Natural killer cell treated with Interleukin-12 subunit alpha and Interleukin-12 subunit beta and Interleukin-15 and Interleukin-18, amount 100 ng/mL, for 72 hours (primary cell): Measurements from ENCODE around the gene SPDYE16. TPM values are rescaled to one million over a fixed set of nuclear protein-coding genes. Genes with fewer than 3 reads are reported as not detected.
"Not testable (repeated sequence)": the region's sequence is repeated elsewhere in the genome, so short reads cannot be mapped to it uniquely, and the experiment has no call there.

ENCODE experiments used
- ATAC-seq, 2 donors: fragments of 150-1000 bp; cut with Tn5 transposase in 1 of 2; sonication (Bioruptor Pico), chemical (Tn5 transposase) in 1 of 2; 2 replicates each; pipeline ENCODE4 v1.10.0; 2021
- DNase-seq: peaks from one replicate; pipeline ENCODE4 v3.0.0; 2022; ENCODE audit warnings: low spot score
- H3K27ac Mint-ChIP-seq, 2 donors: 1 replicate in 1 of 2; 2 replicates in 1 of 2; pipeline ENCODE4 v1.8.0; 2022; ENCODE audit warnings: mixed read lengths in 2 of 2, mild to moderate bottlenecking in 1 of 2, moderate library complexity in 1 of 2
- H3K27me3 Mint-ChIP-seq, 2 donors: 1 replicate in 1 of 2; 2 replicates in 1 of 2; pipeline ENCODE4 v1.8.0; 2022; ENCODE audit warnings: mixed read lengths in 2 of 2
- H3K36me3 Mint-ChIP-seq: one replicate; pipeline ENCODE4 v1.8.0; 2022; ENCODE audit warnings: mixed read lengths
- H3K4me1 Mint-ChIP-seq, 2 donors: 1 replicate in 1 of 2; 2 replicates in 1 of 2; pipeline ENCODE4 v1.8.0; 2022; ENCODE audit warnings: low read depth in 2 of 2, mixed read lengths in 2 of 2, mild to moderate bottlenecking in 1 of 2
- H3K4me3 Mint-ChIP-seq: one replicate; pipeline ENCODE4 v1.8.0; 2022; ENCODE audit warnings: mixed read lengths
- H3K9me3 Mint-ChIP-seq: 2 replicates; pipeline ENCODE4 v1.8.0; 2022; ENCODE audit warnings: mixed read lengths
- total RNA-seq, 2 donors: library from RNA; stranded (reverse); gene quantifications; one replicate each; pipeline ENCODE4 v1.2.3, GENCODE V29; 2022

The SPDYE16 gene
- total RNA-seq, result under 1 TPM; 0.36 to 0.76 TPM

- not testable (repeated sequence) for H3K4me3 Mint-ChIP-seq, H3K27me3 Mint-ChIP-seq, H3K4me1 Mint-ChIP-seq, DNase-seq, H3K27ac Mint-ChIP-seq, H3K36me3 Mint-ChIP-seq, ATAC-seq, H3K9me3 Mint-ChIP-seq
Observed at GRCh38 chr7:76543197-76543596, at the start of gene SPDYE16. Gene SPDYE16, minus strand, starts transcription at chr7:76543297. Its CDS starts 1,838 bp downstream, at chr7:76541459.

GRCh38 chr7:76592694-76593093 is 49.6 kb upstream of the SPDYE16 start:
- not testable (repeated sequence) for H3K9me3 Mint-ChIP-seq, H3K36me3 Mint-ChIP-seq, DNase-seq, H3K27me3 Mint-ChIP-seq, H3K4me3 Mint-ChIP-seq, H3K27ac Mint-ChIP-seq, ATAC-seq
- peaks cover 19 to 33% of the 10 kb centered on the region in 2 donors for H3K4me1 Mint-ChIP-seq

GRCh38 chr7:76591602-76592304 is 48.7 kb upstream of the SPDYE16 start:
- not testable (repeated sequence) for H3K27me3 Mint-ChIP-seq, DNase-seq, ATAC-seq, H3K9me3 Mint-ChIP-seq, H3K36me3 Mint-ChIP-seq, H3K4me3 Mint-ChIP-seq, H3K27ac Mint-ChIP-seq
- H3K4me1 Mint-ChIP-seq, result peaks cover 17 to 34% of the 10 kb centered on the region in 2 donors

- H3K4me1 Mint-ChIP-seq, result peaks cover 13 to 33% of the 10 kb centered on the region in 2 donors
- not testable (repeated sequence) for H3K4me3 Mint-ChIP-seq, H3K27me3 Mint-ChIP-seq, H3K36me3 Mint-ChIP-seq, H3K27ac Mint-ChIP-seq, ATAC-seq, H3K9me3 Mint-ChIP-seq, DNase-seq
Observed at GRCh38 chr7:76591033-76591432, 47.9 kb upstream of the SPDYE16 start.

- not testable (repeated sequence) for DNase-seq, H3K36me3 Mint-ChIP-seq, H3K27me3 Mint-ChIP-seq, H3K9me3 Mint-ChIP-seq, ATAC-seq
- H3K4me1 Mint-ChIP-seq, result peaks cover 21 to 35% of the 10 kb centered on the region in 2 donors
- H3K4me3 Mint-ChIP-seq, result peak overlapping the region; percentile 33
- H3K27ac Mint-ChIP-seq, result peak overlapping the region; percentile 11 to 28
Observed at GRCh38 chr7:76588586-76588985, 45.5 kb upstream of the SPDYE16 start.

GRCh38 chr7:76586585-76587315 is 43.7 kb upstream of the SPDYE16 start:
- H3K9me3 Mint-ChIP-seq, H3K36me3 Mint-ChIP-seq, ATAC-seq, H3K4me3 Mint-ChIP-seq, H3K27ac Mint-ChIP-seq, H3K27me3 Mint-ChIP-seq, DNase-seq: not testable (repeated sequence)
- H3K4me1 Mint-ChIP-seq, result peaks cover 26 to 40% of the 10 kb centered on the region in 2 donors

GRCh38 chr7:76583636-76584281 is 40.7 kb upstream of the SPDYE16 start:
- not testable (repeated sequence) for DNase-seq, H3K9me3 Mint-ChIP-seq, H3K36me3 Mint-ChIP-seq, H3K27me3 Mint-ChIP-seq
- H3K27ac Mint-ChIP-seq, result peak overlapping the region; percentile 89 to 99
- H3K4me3 Mint-ChIP-seq, result peak overlapping the region; percentile 82
- peaks cover 33 to 43% of the 10 kb centered on the region in 2 donors for H3K4me1 Mint-ChIP-seq
- peak; percentile 72 to 77 for ATAC-seq

- Mint-ChIP-seq H3K4me1 (peaks cover 29 to 35% of the 10 kb centered on the region in 2 donors), H3K27ac (peak overlapping the region; percentile 89 to 99)
- peak; percentile 84 to 95 for ATAC-seq
Observed at GRCh38 chr7:76582848-76583631, 39.9 kb upstream of the SPDYE16 start.

GRCh38 chr7:76575919-76576655 is 33.0 kb upstream of the SPDYE16 start:
- not testable (repeated sequence) for H3K36me3 Mint-ChIP-seq, H3K4me1 Mint-ChIP-seq, H3K27me3 Mint-ChIP-seq, H3K9me3 Mint-ChIP-seq, DNase-seq, H3K4me3 Mint-ChIP-seq, ATAC-seq, H3K27ac Mint-ChIP-seq

More at GRCh38 chr7:76582848-76583631, 39.9 kb upstream of the SPDYE16 start:
- H3K4me3 Mint-ChIP-seq, result peak overlapping the region; percentile 82
- not testable (repeated sequence) for DNase-seq, H3K36me3 Mint-ChIP-seq, H3K27me3 Mint-ChIP-seq, H3K9me3 Mint-ChIP-seq

- not testable (repeated sequence) for H3K9me3 Mint-ChIP-seq, ATAC-seq, DNase-seq, H3K36me3 Mint-ChIP-seq, H3K4me3 Mint-ChIP-seq, H3K4me1 Mint-ChIP-seq, H3K27ac Mint-ChIP-seq, H3K27me3 Mint-ChIP-seq
Observed at GRCh38 chr7:76575431-76575830, 32.3 kb upstream of the SPDYE16 start.

GRCh38 chr7:76572296-76572695 is 29.2 kb upstream of the SPDYE16 start:
- ATAC-seq, H3K27me3 Mint-ChIP-seq, DNase-seq, H3K36me3 Mint-ChIP-seq, H3K27ac Mint-ChIP-seq, H3K9me3 Mint-ChIP-seq, H3K4me3 Mint-ChIP-seq: not testable (repeated sequence)
- peaks cover 5 to 14% of the 10 kb centered on the region in 2 donors for H3K4me1 Mint-ChIP-seq

- H3K36me3 Mint-ChIP-seq, H3K9me3 Mint-ChIP-seq, H3K4me3 Mint-ChIP-seq, H3K27me3 Mint-ChIP-seq, DNase-seq: not testable (repeated sequence)
- H3K4me1 Mint-ChIP-seq, result peaks cover 5 to 19% of the 10 kb centered on the region in 2 donors
- peak in 1 of 2 donors; percentile 55 for ATAC-seq
- H3K27ac Mint-ChIP-seq, result peak overlapping the region; percentile 63 to 74
Observed at GRCh38 chr7:76570324-76570775, 27.3 kb upstream of the SPDYE16 start.

- Mint-ChIP-seq H3K36me3 (peaks cover 11% of the 10 kb centered on the region), H3K4me1 (peaks cover 13 to 28% of the 10 kb centered on the region in 2 donors)
- H3K9me3 Mint-ChIP-seq, H3K4me3 Mint-ChIP-seq, H3K27ac Mint-ChIP-seq, DNase-seq, H3K27me3 Mint-ChIP-seq, ATAC-seq: not testable (repeated sequence)
Observed at GRCh38 chr7:76568742-76569141, 25.6 kb upstream of the SPDYE16 start.
